Chondrocyte (in vitro differentiated cells): ENCODE results near the gene MICAL3. TPM values are rescaled to one million over a fixed set of nuclear protein-coding genes. Genes with fewer than 3 reads are reported as not detected.
A peak's percentile ranks its signal among the peaks of the same experiment; 100 is the strongest.

Source experiments
- DNase-seq: peaks from one replicate; pipeline ENCODE4 v3.0.0; 2021; ENCODE audit warnings: mixed read lengths, low spot score
- H3K27ac Mint-ChIP-seq: one replicate; pipeline ENCODE4 v1.8.0; 2021; ENCODE audit warnings: mild to moderate bottlenecking, moderate library complexity, mixed read lengths; ENCODE audit not compliant: unreplicated experiment
- H3K27me3 Mint-ChIP-seq: 2 replicates; pipeline ENCODE4 v1.8.0; 2021; ENCODE audit warnings: low read depth, mixed read lengths
- H3K36me3 Mint-ChIP-seq: 2 replicates; pipeline ENCODE4 v1.8.0; 2021; ENCODE audit warnings: low read depth, mixed read lengths
- H3K4me1 Mint-ChIP-seq: 2 replicates; pipeline ENCODE4 v1.8.0; 2021; ENCODE audit warnings: low read depth, mild to moderate bottlenecking, mixed read lengths
- H3K4me3 Mint-ChIP-seq: one replicate; pipeline ENCODE4 v1.8.0; 2021; ENCODE audit warnings: mild to moderate bottlenecking, moderate library complexity, mixed read lengths; ENCODE audit not compliant: unreplicated experiment
- H3K9me3 Mint-ChIP-seq: 2 replicates; pipeline ENCODE4 v1.8.0; 2021; ENCODE audit warnings: low read depth, mixed read lengths
- CTCF ChIP-seq: fragments of 200-600 bp; sonication (generic); IDR thresholded peaks from 2 replicates; pipeline ENCODE4 v1.5.0; 2021; ENCODE audit warnings: antibody characterized with exemption, mild to moderate bottlenecking, moderate library complexity
- total RNA-seq: library from RNA; stranded (reverse); gene quantifications from 3 replicates; pipeline ENCODE4 v1.2.1, GENCODE V29; 2021

Gene MICAL3
- total RNA-seq, 1 donor from 2014 or later = 68.2 TPM

- Mint-ChIP-seq H3K4me3 (no peak overlapping the region), H3K9me3 (no peaks in the 10 kb centered on the region), H3K27me3 (no peaks in the 10 kb centered on the region), H3K4me1 (peaks cover 59% of the 10 kb centered on the region), H3K36me3 (no peaks in the 10 kb centered on the region), H3K27ac (peak overlapping the region; percentile 50)
- no peak for DNase-seq
- TF ChIP-seq CTCF = no peak
Measured at GRCh38 chr22:17921871-17922821, 102.2 kb downstream of the MICAL3 start.

GRCh38 chr22:17920992-17921650, 103.2 kb downstream of the MICAL3 start:
- Mint-ChIP-seq H3K4me3 (no peak overlapping the region), H3K9me3 (no peaks in the 10 kb centered on the region), H3K36me3 (no peaks in the 10 kb centered on the region), H3K27me3 (no peaks in the 10 kb centered on the region), H3K27ac (no peak overlapping the region), H3K4me1 (peaks cover 59% of the 10 kb centered on the region)
- no peak for TF ChIP-seq CTCF
- no peak for DNase-seq

DNA sequence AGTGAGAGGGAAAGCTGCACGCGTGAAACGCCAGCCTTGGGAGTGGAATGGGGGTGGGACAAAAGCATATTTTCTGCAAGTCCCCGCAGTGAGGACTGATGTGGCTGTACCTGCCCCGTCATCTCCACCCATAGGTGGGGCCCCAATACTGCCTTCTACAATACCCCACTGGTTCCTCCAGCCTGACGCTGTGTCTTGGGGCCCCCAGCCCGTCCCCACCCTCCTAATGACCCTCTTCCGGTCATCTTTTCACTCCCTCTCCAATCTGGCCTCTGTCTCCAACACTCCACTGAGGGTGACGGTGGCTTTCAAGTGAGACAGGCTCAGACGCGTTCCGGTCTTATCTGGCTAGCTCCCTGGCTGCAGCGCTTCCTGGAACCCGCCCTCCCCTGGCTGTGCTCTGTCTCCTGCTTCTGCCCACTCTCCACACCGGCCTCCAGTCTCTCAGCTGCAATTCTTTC, 104.2 kb downstream of the MICAL3 start:
- H3K27me3 Mint-ChIP-seq = no peaks in the 10 kb centered on the region
- H3K36me3 Mint-ChIP-seq = no peaks in the 10 kb centered on the region
- peak overlapping the region; percentile 23 for H3K4me3 Mint-ChIP-seq
- H3K9me3 Mint-ChIP-seq = no peaks in the 10 kb centered on the region
- DNase-seq = no peak
- no peak for TF ChIP-seq CTCF
- H3K27ac Mint-ChIP-seq = peak overlapping the region; percentile 77
- H3K4me1 Mint-ChIP-seq = peaks cover 53% of the 10 kb centered on the region

DNA sequence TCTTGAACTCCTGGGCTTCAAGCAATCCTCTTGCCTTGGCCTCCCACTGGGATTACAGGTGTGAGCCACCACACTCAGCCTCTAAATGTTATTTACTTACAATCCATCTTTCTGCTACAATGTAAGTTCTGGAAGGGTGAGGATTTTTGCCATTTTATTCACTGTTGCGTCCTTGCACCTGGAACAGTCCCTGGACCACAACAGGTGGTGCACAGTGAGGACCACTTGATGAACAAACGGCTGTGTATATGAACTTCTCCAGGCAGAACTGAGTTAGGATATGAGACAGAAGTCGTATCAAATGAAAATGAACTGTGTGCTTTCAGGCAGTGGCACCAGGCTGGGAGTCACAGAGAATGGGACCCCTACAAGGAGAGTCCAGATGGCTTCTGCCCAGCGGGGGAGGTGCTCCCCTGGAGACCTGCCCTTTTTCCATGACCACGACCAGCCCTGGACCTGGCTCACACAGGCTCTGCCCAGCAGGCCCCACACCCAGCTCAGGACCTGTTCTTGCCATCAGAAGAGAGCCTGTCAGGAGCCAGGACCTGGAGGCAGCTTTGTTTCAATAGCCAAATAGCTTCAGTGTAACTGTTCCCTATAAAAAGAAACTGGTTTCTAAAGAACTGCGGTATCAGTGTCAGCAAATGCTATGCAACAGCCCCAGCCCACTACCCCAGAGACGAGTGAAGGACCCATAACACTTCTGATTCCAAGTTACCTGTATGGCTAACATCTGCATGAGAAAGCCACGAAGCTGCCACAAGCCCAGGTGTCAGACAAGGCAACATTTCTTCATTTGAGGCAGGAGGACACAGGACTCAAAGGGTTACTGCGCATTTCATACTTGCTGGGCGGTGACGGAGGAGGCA, 104.9 kb downstream of the MICAL3 start:
- Mint-ChIP-seq H3K9me3 (no peaks in the 10 kb centered on the region), H3K27ac (peak overlapping the region; percentile 4), H3K27me3 (no peaks in the 10 kb centered on the region), H3K4me1 (peaks cover 50% of the 10 kb centered on the region), H3K4me3 (no peak overlapping the region), H3K36me3 (no peaks in the 10 kb centered on the region)
- no peak for TF ChIP-seq CTCF
- DNase-seq = no peak
